Activated B cell treated with CpG ODN at 0.5 μM for 24 hours (primary cell): ENCODE results near the gene SERINC2. TPM values are rescaled to one million over a fixed set of nuclear protein-coding genes. Genes with fewer than 3 reads are reported as not detected.

Experiments
- ATAC-seq: fragments of 200-7000 bp; cut with Tn5 transposase; one replicate; pipeline ENCODE4 v1.10.0; 2021; ENCODE audit warnings: low read depth, mild to moderate bottlenecking, moderate library complexity
- CTCF ChIA-PET: fragments of 350-600 bp; sonication (Branson Sonifier 250); formaldehyde crosslinking; loops from one replicate; lab custom pipeline; 2021; ENCODE audit warnings: antibody characterized with exemption; lab: Charles Lee
- POLR2A ChIA-PET: fragments of 350-600 bp; sonication (Branson Sonifier 250); formaldehyde crosslinking; loops from one replicate; lab custom pipeline; 2021; ENCODE audit warnings: antibody characterized with exemption; lab: Charles Lee
- DNase-seq: peaks from one replicate; pipeline ENCODE4 v3.0.0; 2022
- H3K27ac Mint-ChIP-seq: one replicate; pipeline ENCODE4 v1.8.0; 2020; ENCODE audit warnings: mixed read lengths
- H3K27me3 Mint-ChIP-seq: one replicate; pipeline ENCODE4 v1.8.0; 2021; ENCODE audit warnings: mixed read lengths
- H3K36me3 Mint-ChIP-seq: one replicate; pipeline ENCODE4 v1.8.0; 2021; ENCODE audit warnings: low read depth, mixed read lengths
- H3K4me1 Mint-ChIP-seq: one replicate; pipeline ENCODE4 v1.8.0; 2021; ENCODE audit warnings: mixed read lengths
- H3K4me3 Mint-ChIP-seq: one replicate; pipeline ENCODE4 v1.8.0; 2020; ENCODE audit warnings: mild to moderate bottlenecking, mixed read lengths
- H3K9me3 Mint-ChIP-seq: one replicate; pipeline ENCODE4 v1.8.0; 2020; ENCODE audit warnings: mixed read lengths
- intact Hi-C: fragments of 100-400 bp; cut with micrococcal nuclease; formaldehyde crosslinking; loops from one replicate; pipeline ENCODE4 v1.15.1; 2024
- total RNA-seq: library from RNA; stranded (reverse); gene quantifications from 2 replicates; pipeline ENCODE4 v1.2.3, GENCODE V29; 2022
- TF ChIP-seq, protein P1 (sequence below): fragments of 200-600 bp; IDR thresholded peaks from one replicate; pipeline ENCODE4 v1.8.0; 2022; ENCODE audit warnings: antibody characterized with exemption, mild to moderate bottlenecking

The SERINC2 gene
- total RNA-seq, 1 donor from 2014 or later, result 0.11 TPM

GRCh38 chr1:31370565-31370964 lies 42.4 kb upstream of the SERINC2 start:
- TF ChIP-seq, protein P1, sequence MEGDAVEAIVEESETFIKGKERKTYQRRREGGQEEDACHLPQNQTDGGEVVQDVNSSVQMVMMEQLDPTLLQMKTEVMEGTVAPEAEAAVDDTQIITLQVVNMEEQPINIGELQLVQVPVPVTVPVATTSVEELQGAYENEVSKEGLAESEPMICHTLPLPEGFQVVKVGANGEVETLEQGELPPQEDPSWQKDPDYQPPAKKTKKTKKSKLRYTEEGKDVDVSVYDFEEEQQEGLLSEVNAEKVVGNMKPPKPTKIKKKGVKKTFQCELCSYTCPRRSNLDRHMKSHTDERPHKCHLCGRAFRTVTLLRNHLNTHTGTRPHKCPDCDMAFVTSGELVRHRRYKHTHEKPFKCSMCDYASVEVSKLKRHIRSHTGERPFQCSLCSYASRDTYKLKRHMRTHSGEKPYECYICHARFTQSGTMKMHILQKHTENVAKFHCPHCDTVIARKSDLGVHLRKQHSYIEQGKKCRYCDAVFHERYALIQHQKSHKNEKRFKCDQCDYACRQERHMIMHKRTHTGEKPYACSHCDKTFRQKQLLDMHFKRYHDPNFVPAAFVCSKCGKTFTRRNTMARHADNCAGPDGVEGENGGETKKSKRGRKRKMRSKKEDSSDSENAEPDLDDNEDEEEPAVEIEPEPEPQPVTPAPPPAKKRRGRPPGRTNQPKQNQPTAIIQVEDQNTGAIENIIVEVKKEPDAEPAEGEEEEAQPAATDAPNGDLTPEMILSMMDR, result no peak
- DNase-seq (no peak), ATAC-seq (no peak)
- Mint-ChIP-seq H3K9me3 (no peaks in the 10 kb centered on the region), H3K27me3 (peaks cover 4% of the 10 kb centered on the region), H3K36me3 (peaks cover 10% of the 10 kb centered on the region), H3K4me3 (no peak overlapping the region), H3K4me1 (peaks cover 15% of the 10 kb centered on the region), H3K27ac (no peak overlapping the region)
- intact Hi-C loops, result no loop called here
- ChIA-PET CTCF (no interaction called here), POLR2A (no interaction called here)

GRCh38 chr1:31371121-31371959 lies 41.7 kb upstream of the SERINC2 start:
- no peak overlapping the region for H3K4me3 Mint-ChIP-seq
- peaks cover 4% of the 10 kb centered on the region for H3K27me3 Mint-ChIP-seq
- H3K9me3 Mint-ChIP-seq, result no peaks in the 10 kb centered on the region
- TF ChIP-seq, protein P1, result no peak
- peaks cover 7% of the 10 kb centered on the region for H3K36me3 Mint-ChIP-seq
- H3K27ac Mint-ChIP-seq, result no peak overlapping the region
- ATAC-seq (no peak), DNase-seq (no peak)
- CTCF ChIA-PET, result interaction anchor here (0.6 kb wide), 1 partner anchor 98 kb away, joined by 3 read pairs; no protein-coding TSS in a partner anchor
- H3K4me1 Mint-ChIP-seq, result peaks cover 15% of the 10 kb centered on the region
- POLR2A ChIA-PET, result no interaction called here
- intact Hi-C loops, result no loop called here

DNA sequence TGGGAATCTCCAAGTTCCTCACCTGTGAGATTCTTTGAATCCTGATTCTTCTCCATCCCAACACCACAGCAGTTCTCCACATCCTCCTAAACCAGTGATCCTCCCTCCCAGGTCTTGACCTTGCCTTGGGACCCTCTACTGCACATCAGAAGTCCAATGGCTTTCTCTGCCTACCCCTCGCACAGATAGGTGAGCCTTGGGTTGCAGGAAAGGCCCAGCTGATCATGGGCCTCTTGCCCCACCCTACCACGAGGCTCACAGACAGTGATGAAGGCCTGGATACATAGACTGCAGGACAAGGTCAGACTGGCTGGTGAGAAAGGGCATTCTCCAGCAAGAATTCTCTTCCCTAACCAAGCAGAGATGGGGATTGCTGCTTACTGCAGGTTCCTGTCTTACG lies 41.0 kb upstream of the SERINC2 start:
- intact Hi-C loops, result no loop called here
- Mint-ChIP-seq H3K4me3 (no peak overlapping the region), H3K27ac (no peak overlapping the region), H3K9me3 (no peaks in the 10 kb centered on the region), H3K36me3 (peaks cover 5% of the 10 kb centered on the region), H3K4me1 (peaks cover 15% of the 10 kb centered on the region), H3K27me3 (peaks cover 4% of the 10 kb centered on the region)
- ATAC-seq (no peak), DNase-seq (no peak)
- TF ChIP-seq, protein P1, result no peak
- POLR2A ChIA-PET, result no interaction called here
- CTCF ChIA-PET, result no interaction called here

GRCh38 chr1:31372751-31373055 lies 40.3 kb upstream of the SERINC2 start:
- intact Hi-C loops, result no loop called here
- TF ChIP-seq, protein P1, result no peak
- ATAC-seq (no peak), DNase-seq (no peak)
- ChIA-PET POLR2A (interaction anchor here (1.2 kb wide), 1 partner anchor 76 kb away, joined by 3 read pairs; the partner anchor contains the start of genes SNRNP40 and ZCCHC17), CTCF (interaction anchor here (1.4 kb wide), 1 partner anchor 21 kb away, joined by 3 read pairs; no protein-coding TSS in a partner anchor)
- Mint-ChIP-seq H3K36me3 (no peaks in the 10 kb centered on the region), H3K4me3 (no peak overlapping the region), H3K27ac (no peak overlapping the region), H3K4me1 (peaks cover 15% of the 10 kb centered on the region), H3K27me3 (peaks cover 4% of the 10 kb centered on the region), H3K9me3 (no peaks in the 10 kb centered on the region)
